Fibroblast of peridontal ligament (primary cell): ENCODE data around the gene IMMP2L.
"Not testable (repeated sequence)": the region's sequence is repeated elsewhere in the genome, so short reads cannot be mapped to it uniquely, and the experiment has no call there.

Source experiments
- DNase-seq: peaks from one replicate; pipeline ENCODE4 v3.0.0-alpha.2; 2010; ENCODE audit errors: extremely low read depth

IMMP2L gene

DNA sequence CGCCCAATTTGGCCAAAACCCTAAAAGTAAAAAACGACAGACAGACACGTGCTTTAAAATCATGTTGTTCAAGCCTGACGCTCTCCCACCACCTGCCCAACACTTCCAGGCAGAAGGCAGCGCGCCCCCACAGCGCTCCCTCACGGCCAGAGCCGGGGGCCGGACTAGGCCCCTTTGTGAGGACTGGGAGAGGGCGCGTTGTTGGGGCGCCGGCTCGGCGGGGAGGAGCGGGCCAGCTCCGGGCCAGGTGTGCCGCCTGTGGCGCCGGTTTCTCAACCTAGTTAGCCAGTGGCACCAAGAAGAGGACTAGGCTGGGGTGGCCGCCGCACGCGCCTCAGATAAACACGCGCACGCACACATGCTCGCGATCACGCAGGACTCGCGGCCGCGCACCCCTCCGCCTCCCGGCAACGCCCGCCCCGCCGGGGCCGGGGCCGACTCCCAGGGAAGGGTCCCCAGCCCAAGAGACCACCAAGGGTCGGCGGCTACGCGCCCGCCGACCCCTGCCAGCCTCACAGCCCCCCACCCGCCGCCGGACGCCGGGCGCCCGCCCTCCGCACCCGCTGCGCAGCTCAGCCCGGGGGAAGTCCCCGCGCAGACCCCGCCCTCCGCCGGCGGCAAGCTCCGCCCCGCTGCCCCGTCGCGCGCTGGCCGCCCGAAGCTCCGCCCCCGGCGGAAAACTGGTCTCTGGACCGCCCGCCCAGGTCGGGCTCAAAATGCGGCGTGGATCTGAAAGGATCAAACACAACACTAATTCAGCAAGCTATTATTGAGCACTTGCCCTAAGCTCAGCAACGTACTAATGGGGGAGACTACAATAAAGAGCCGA, at the start of gene IMMP2L:
Gene IMMP2L (minus strand): TSS at position 589 of the 829 bp plus-strand sequence.
- DNase-seq = peak; percentile 75

DNA sequence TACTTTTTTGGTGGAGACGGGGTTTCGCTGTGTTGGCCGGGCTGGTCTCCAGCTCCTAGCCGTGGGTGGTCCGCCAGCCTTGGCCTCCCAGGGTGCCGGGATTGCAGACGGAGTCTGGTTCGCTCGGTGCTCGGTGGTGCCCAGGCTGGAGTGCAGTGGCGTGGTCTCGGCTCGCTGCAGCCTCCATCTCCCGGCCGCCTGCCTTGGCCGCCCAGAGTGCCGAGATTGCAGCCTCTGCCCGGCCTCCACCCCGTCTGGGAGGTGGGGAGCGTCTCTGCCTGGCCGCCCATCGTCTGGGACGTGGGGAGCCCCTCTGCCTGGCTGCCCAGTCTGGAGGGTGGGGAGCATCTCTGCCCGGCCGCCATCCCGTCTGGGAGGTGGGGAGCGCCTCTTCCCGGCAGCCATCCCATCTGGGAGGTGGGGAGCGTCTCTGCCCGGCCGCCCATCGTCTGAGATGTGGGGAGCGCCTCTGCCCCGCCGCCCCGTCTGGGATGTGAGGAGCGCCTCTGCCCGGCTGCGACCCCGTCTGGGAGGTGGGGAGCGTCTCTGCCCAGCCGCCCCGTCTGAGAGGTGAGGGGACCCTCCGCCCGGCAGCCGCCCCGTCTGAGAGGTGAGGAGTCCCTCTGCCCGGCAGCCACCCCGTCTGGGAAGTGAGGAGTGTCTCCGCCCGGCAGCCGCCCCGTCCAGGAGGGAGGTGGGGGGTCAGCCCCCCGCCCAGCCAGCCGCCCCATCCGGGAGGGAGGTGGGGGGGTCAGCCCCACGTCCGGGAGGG, 47.4 kb upstream of the IMMP2L start:
- DNase-seq = not testable (repeated sequence)

DNA sequence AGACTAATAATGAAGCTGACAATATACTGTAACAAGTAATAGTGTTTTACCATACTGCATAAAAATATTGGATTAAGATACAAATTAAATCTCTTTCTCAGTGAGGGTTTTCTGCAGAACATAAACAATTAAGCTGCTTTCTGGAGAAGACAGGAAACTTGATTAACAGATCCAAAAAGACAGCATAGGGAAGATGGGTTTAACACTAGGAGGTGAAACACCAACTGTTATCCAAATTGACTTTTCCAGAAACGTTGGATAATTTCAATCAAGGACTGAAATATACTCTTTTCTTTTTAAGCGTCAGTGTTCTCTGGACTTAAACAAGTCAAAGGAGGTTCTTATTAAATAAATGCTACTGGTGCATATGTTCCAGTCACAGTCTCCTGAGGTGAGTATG, 45.3 kb upstream of the IMMP2L start:
- no peak for DNase-seq

DNA sequence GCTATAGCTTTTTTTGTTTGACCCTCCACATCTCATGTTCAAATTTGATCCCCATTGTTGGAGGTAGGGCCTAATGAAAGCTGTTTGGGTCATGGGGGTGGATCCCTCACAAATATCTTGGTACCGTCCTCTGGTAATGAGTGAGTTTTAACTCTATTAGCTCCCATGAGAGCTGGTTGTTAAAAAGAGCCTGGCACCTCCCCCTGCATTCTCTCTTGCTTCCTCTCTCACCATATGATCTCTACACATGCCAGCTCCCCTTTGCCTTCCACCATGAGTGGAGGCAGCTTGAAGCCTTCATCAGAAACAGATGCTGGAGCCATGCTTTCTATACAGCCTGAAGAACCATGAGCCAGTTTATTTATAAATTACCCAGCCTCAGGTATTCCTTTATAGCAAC, 43.0 kb upstream of the IMMP2L start:
- DNase-seq = no peak

DNA sequence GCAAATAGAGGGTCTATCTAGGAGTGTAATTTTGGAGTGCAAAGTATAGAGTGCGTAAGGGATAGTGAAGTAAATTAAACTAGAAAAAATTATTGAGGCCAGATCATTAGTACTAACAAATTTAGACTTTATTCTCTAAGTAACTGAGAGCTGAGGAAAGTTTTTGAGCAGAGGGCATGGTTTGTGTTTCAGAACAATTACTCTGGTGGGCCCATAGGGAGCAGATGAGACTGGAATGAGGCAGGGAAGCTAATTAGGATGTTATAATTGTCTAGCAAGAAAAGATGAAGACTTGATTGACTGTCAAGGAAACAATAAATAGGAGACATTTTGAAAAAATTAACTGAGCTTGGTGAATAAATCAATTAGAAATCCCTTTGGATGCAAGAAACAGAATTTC, 37.8 kb upstream of the IMMP2L start:
- no peak for DNase-seq

DNA sequence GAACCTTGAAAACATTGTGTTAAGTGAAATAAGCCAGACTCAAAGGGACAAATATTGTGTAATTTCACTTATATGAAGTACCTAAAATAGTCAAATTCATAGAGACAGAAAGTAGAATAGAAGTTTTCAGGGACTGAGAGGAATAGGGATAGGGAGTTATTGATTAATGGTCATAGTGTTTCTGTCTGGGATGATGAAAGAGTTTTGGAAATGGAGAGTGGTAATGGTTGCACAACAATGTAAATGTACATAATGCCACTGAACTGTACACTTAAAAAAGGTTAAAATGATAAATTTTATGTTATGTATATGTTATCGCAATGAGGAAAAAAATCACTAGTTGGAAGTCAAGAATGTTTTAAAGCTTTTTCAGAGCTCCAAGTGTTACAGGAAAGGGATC, 33.5 kb upstream of the IMMP2L start:
- DNase-seq = no peak

DNA sequence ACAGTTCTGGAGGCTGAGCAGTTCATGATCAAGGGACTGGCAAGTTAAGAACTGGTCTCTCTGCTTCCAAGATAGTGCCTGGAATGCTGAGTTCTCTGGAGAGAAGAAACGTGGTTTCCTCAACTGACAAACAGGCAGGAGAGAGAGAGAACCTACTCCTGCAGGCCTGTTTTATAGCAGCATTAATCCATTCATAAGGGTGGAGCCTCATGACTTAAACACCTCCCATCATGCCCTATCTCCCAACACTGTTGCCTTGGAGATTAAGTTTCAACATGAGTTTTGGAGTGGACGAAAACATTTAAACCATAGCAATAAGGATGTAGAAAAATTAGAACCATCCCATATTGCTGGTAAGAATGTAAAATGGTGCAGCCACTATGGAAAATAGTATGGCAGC, 32.3 kb upstream of the IMMP2L start:
- no peak for DNase-seq

DNA sequence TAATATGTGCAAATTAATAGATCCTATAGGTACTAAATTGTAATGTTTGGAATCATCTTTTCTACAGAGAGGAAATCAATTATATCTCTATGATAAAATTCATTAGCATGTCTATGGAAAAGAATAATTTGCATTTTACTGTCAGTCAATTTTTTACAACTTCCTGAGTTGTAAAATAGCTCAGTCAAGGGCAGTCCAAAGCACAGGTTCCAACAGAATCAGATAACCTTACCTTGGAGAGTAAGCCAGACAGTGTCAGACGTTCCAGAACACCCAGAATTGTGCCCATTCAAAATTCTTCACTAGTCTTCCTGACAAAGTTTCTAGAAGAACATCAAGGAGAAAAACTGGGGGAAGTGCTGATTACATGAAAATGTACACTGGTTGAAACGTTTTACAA, 31.1 kb upstream of the IMMP2L start:
- no peak for DNase-seq

DNA sequence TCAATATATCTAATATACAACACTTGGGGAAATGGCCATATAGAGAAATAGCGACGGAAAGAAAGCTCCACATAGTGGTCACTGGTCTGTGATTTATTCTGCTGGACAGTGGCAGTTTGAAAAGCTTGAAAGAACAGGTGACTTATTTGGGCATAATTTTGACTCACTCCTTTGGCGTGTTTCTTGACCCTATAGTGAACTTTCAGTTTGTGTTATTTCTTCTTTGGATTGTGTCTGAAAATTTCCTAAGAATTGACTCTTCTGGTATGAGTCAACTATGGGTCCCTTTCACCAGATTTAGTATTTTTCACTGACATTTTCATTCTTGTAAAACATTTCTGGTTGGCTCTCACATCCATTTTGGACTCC, 25.8 kb upstream of the IMMP2L start:
- DNase-seq = no peak

DNA sequence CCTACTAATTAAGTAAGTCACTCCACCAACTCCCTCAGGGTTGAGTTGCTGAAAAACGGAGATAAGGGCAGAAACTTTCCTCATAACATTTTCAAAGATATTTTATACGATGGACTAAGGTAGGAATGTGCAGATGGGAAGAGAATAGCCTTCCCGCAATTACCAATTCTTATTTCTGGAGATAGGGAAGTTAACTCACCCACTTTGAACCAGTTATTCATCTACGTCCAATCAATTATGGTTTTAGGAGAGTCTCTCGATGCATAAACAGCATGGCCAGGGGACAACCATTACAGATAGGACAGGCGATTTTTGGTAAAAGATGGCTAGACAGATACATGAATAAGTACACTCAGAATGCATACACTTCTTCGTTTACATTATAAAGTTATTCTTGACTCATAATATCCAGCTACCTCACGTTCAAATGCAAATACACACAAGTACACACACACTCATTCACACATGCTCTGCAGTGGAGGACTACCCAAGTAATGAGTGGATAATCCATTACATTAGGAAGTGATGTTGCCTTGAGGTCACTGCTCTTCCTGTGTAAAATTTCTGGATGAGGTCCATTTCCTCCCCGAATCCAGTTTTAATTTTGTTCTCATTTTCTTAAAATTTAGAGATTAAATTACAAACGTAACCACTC, 25.2 kb upstream of the IMMP2L start:
- DNase-seq = no peak

DNA sequence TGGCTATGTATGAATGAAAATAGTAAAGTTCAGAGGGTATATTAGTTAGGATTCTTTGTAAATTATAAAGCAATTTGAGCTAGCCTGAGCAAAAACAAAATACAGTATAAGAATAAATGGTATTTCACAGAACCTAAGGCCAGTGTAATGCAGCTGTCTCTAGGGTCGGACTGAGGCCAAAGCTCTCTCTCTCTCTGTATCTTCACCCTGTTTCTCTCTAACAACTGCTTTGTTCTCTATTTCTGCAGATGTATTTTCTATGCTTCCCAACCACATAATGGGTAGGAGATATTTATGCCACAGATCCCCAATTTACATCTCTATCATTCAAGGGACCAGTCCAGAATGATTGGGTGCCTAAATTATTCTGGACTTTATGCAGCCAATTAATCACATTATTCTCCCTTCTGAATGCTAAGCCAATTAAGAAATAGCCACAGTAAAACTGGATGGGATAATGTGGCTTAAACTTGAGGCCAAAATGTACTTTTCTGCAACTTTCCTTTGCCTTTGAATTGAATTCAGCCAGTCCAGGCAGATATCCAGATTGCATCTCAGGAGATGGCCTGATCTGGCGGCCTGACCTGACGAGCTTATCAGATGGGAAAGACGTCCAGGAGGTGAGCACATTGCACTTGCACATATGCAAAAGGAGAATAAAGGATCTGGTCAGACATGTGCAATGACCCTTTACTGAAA, 24.6 kb upstream of the IMMP2L start:
- no peak for DNase-seq

DNA sequence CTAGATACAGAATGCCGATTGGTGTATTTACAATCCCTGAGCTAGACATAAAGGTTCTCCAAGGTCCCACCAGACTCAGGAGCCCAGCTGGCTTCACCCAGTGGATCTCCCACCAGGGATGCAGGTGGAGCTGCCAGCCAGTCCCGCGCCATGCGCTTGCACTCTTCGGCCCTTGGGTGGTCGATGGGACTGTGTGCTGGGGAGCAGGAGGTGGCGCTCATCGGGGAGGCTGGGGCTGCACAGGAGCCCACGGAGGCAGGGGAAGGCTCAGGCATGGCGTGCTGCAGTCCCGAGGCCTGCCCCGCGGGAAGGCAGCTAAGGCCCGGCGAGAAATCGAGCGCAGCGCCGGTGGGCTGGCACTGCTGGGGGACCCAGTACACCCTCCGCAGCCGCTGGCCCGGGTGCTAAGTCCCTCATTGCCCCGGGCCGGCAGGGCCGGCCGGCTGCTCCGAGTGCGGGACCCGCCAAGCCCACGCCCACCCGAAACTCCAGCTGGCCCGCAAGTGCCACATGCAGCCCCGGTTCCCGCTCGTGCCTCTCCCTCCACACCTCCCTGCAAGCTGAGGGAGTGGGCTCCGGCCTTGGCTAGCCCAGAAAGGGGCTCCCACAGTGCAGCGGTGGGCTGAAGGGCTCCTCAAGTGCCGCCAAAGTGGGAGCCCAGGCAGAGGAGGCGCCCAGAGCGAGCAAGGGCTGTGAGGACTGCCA, 19.6 kb upstream of the IMMP2L start:
- not testable (repeated sequence) for DNase-seq

DNA sequence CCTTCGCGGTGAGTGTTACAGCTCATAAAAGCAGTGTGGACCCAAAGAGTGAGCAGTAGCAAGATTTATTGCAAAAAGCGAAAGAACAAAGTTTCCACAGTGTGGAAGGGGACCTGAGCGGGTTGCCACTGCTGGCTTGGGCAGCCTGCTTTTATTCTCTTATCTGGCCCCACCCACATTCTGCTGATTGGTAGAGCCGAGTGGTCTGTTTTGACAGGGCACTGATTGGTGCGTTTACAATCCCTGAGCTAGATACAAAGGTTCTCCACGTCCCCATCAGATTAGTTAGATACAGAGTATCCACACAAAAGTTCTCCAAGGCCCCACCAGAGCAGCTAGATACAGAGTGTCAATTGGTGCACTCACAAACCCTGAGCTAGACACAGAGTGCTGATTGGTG, 18.9 kb upstream of the IMMP2L start:
- not testable (repeated sequence) for DNase-seq

DNA sequence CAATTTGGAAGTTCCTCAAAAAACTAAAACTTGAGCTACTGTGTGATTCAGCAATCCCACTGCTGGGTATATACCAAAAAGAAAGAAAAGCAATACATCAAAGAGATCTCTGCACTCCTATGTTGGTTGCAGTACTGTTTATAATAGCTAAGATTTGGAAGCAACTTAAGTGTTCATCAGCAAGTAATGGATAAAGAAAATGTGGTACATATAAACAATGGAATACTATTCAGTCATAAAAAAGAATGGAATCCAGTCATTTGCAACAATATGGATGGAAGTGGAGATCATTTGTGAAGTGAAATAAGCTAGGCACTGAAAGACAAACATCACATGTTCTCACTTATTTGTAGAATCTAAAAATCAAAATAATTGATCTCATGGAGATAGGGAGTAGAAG, 16.5 kb upstream of the IMMP2L start:
- DNase-seq = no peak

DNA sequence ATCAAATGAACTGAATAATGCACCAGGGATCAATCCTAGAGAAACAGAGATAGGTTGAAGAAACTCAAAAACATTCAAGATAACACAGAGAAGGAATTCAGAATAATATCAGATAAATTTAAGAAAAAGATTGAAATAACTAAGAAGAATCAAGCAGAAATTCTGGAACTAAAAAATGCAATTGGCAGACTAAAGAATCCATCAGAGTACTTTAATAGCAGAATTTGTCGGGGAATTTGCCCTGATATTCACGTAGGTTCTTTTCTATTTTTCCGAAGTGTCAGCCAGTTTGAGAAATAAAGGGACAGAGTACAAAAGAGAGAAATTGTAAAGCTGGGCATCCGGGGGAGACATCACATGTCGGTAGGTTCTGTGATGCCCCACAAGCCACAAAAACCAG, 9.4 kb upstream of the IMMP2L start:
- DNase-seq = no peak

DNA sequence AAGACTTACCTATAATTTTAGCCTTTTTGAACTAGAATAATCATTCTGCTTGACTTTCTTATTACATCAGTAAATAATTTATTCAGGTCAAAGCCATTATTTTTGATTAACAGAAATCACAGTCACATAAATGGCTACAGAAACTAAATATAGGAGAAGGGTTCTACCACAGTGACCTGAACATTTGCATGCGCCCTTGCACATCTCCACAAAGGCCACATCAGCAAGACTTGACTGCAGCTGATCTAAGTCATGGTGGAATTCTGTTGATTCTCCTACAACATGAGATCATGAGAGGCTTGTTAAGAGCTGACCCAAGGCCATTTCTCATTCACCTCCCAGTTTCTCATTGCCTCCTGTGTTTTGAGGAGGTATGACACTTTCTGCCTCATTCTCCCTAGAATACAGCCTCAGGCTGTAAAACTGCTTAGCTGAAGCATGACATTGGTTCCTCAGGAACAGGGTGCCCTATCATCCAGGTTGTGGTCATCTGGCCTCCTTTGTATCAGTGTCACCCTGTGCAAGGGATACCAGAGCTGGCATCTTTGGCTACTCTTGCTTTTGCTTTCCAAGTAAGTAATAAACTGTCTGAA, 6.7 kb upstream of the IMMP2L start:
- no peak for DNase-seq

DNA sequence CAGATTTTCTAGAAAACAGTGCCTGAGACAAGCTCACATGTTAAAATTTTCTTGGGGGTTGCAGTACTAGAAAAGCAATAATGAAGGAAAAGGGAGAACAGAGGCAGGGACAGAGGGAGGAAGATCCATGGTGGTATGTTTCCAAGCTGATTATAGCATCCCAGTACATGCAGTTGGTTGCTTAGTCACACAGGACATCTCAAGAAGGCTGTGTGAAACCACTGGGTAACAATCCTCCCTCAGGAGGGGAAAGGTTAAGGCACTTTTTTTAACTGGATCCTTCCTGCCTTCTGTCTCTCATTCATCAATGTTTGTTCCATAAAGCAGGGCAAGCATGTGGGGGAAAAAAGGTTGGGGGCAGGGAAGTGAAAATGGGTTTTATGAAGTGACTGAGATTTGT, 6.1 kb upstream of the IMMP2L start:
- DNase-seq = no peak

DNA sequence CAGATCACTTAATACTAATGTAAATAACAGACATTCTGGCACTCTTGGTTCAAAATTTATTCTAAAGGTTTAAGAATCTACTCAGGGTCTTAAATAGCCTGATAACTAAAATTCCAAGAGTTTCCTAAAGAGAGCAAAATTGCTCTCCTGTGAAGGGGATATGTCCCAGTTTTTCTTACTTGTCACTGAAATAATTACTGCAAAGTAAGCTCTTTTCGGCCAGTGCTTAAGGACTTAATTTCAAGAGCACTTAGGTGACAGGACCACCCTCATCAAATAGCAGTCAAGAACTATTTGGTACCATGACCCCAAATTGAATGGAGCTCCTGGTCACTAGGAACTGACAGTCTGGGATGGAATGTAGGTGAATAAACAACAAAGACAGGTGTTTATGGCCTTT, 1.8 kb upstream of the IMMP2L start:
- DNase-seq = no peak

DNA sequence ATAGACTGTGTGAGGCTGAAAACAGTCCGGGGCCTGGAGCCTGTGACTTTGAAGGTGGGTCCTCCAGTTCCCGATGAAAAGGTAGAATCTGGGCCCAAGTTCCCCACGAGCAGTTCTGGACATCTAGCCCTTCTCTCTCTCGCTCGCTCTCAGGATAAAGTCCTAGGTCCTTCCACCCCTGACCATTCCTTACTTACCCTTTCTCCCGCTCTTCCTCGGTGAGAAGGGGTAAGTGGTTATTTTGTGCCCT, 713 bp downstream of the IMMP2L start:
- DNase-seq = no peak

DNA sequence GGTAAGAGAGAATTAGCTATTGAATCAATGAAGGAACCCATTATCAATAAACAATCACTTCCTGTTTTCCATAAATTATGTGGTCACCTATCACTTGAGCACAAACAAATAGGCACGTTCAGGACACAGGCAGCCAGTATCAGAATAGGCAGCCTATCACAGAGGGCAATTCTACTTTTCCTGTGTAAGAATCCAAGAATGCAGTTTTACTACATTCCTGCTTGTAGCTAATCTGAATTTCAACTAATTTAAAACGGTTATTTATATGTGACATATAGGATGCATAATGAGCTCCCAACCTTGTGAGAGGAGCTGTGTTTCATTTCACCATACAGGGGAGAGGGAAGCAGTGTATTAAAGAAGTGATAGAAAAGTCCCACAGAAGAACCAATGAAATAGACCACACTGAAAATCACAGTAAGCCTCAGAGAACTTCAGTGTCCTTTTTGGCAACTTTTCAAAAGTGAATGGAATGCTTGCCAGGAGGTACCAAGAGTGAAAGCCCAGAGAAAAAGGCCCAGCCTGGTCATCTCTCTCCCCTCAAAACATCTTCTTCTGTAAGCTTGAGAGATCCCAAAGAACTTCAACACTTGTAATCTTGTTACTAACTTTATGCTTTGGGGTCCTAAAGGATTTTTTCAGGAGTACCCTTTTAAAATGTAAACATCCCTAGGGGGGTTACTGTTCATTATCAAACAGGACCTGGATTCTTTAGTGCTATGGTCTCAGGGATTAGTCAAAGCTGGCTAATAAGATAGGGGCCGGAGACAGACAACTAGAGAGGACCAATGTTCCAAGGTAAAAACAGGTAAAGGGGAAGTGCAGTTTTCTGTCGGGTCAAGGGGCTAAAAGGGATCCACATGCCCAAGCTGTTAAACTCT, 1.3 kb downstream of the IMMP2L start:
- DNase-seq = peak; percentile 45
